ENCODE measurements around the gene EPS8L2.

EPS8L2 gene

GRCh38 chr11:720642-721246 is 14.7 kb downstream of the EPS8L2 start:
- Histone ChIP-seq H2AFZ (ENCODE audit: low read depth, low read length) (no peak overlapping the region), H3K36me3 (replicated peaks; ENCODE audit: low read depth, low read length) (no peaks in the 10 kb centered on the region), H3K4me1 (ENCODE audit: low read length) (peaks cover 31% of the 10 kb centered on the region), H3K9ac (ENCODE audit: low read length) (no peak overlapping the region), H3K27me3 (ENCODE audit: low read depth, low read length) (peaks cover 23% of the 10 kb centered on the region), H3K27ac (ENCODE audit: low read length) (no peak overlapping the region), H3K79me2 (ENCODE audit: low read length) (no peaks in the 10 kb centered on the region), H4K20me1 (ENCODE audit: insufficient read depth, low read length) (no peaks in the 10 kb centered on the region), H3K4me2 (ENCODE audit: low read length) (peak overlapping the region; percentile 73), H3K4me3 (ENCODE audit: low read length) (0 out of 2 replicates have a peak overlapping the region, but pooled peaks have one; percentile 80), H3K9me3 (ENCODE audit: insufficient read depth, low read length) (no peaks in the 10 kb centered on the region)
- TF ChIP-seq CTCF (IDR thresholded peaks at IDR 0.05; ENCODE audit: low read depth, low read length) (no peak), EZH2phosphoT487 (IDR thresholded peaks at IDR 0.05; ENCODE audit: low read depth) (no peak)

- peaks cover 32% of the 10 kb centered on the region for H3K4me1 ChIP-seq (ENCODE audit: low read length)
- H3K9ac ChIP-seq (ENCODE audit: low read length) = no peak overlapping the region
- TF ChIP-seq CTCF (IDR thresholded peaks at IDR 0.05; ENCODE audit: low read depth, low read length) (no peak), EZH2phosphoT487 (IDR thresholded peaks at IDR 0.05; ENCODE audit: low read depth) (no peak)
- H3K27me3 ChIP-seq (ENCODE audit: low read depth, low read length) = peaks cover 24% of the 10 kb centered on the region
- H3K4me3 ChIP-seq (ENCODE audit: low read length) = peak overlapping the region; percentile 80
- H2AFZ ChIP-seq (ENCODE audit: low read depth, low read length) = no peak overlapping the region
- H4K20me1 ChIP-seq (ENCODE audit: insufficient read depth, low read length) = no peaks in the 10 kb centered on the region
- H3K9me3 ChIP-seq (ENCODE audit: insufficient read depth, low read length) = no peaks in the 10 kb centered on the region
- peak overlapping the region; percentile 73 for H3K4me2 ChIP-seq (ENCODE audit: low read length)
- no peaks in the 10 kb centered on the region for H3K36me3 ChIP-seq (replicated peaks; ENCODE audit: low read depth, low read length)
- H3K27ac ChIP-seq (ENCODE audit: low read length) = no peak overlapping the region
- H3K79me2 ChIP-seq (ENCODE audit: low read length) = no peaks in the 10 kb centered on the region
Measured at GRCh38 chr11:721247-721740, 15.3 kb downstream of the EPS8L2 start.

- Histone ChIP-seq H3K27me3 (ENCODE audit: low read depth, low read length) (peaks cover 25% of the 10 kb centered on the region), H4K20me1 (ENCODE audit: insufficient read depth, low read length) (no peaks in the 10 kb centered on the region), H3K36me3 (replicated peaks; ENCODE audit: low read depth, low read length) (no peaks in the 10 kb centered on the region), H3K79me2 (ENCODE audit: low read length) (no peaks in the 10 kb centered on the region), H3K4me3 (ENCODE audit: low read length) (peak overlapping the region; percentile 80), H3K27ac (ENCODE audit: low read length) (no peak overlapping the region), H3K4me2 (ENCODE audit: low read length) (peak overlapping the region; percentile 73), H3K9ac (ENCODE audit: low read length) (peak overlapping the region; percentile 52), H3K4me1 (ENCODE audit: low read length) (peaks cover 38% of the 10 kb centered on the region), H2AFZ (ENCODE audit: low read depth, low read length) (0 out of 2 replicates have a peak overlapping the region, but pooled peaks have one; percentile 30), H3K9me3 (ENCODE audit: insufficient read depth, low read length) (no peaks in the 10 kb centered on the region)
- TF ChIP-seq EZH2phosphoT487 (IDR thresholded peaks at IDR 0.05; ENCODE audit: low read depth) = no peak
- TF ChIP-seq CTCF (IDR thresholded peaks at IDR 0.05; ENCODE audit: low read depth, low read length) = no peak
Measured at GRCh38 chr11:721741-722345, 15.8 kb downstream of the EPS8L2 start.

- Histone ChIP-seq H3K4me1 (ENCODE audit: low read length) (peaks cover 39% of the 10 kb centered on the region), H4K20me1 (ENCODE audit: insufficient read depth, low read length) (no peaks in the 10 kb centered on the region), H3K79me2 (ENCODE audit: low read length) (no peaks in the 10 kb centered on the region), H3K9me3 (ENCODE audit: insufficient read depth, low read length) (no peaks in the 10 kb centered on the region), H2AFZ (ENCODE audit: low read depth, low read length) (0 out of 2 replicates have a peak overlapping the region, but pooled peaks have one; percentile 30), H3K4me3 (ENCODE audit: low read length) (peak overlapping the region; percentile 80), H3K27me3 (ENCODE audit: low read depth, low read length) (peaks cover 25% of the 10 kb centered on the region), H3K9ac (ENCODE audit: low read length) (peak overlapping the region; percentile 52), H3K36me3 (replicated peaks; ENCODE audit: low read depth, low read length) (no peaks in the 10 kb centered on the region), H3K27ac (ENCODE audit: low read length) (no peak overlapping the region), H3K4me2 (ENCODE audit: low read length) (peak overlapping the region; percentile 73)
- TF ChIP-seq CTCF (IDR thresholded peaks at IDR 0.05; ENCODE audit: low read depth, low read length) = no peak
- no peak for TF ChIP-seq EZH2phosphoT487 (IDR thresholded peaks at IDR 0.05; ENCODE audit: low read depth)
Measured at GRCh38 chr11:722346-722811, 16.3 kb downstream of the EPS8L2 start.

All from OCI-LY3 (cell line).